Medulla oblongata (tissue), 1 donor: ENCODE data around the gene PLAGL2.
"Not testable (repeated sequence)": the region's sequence is repeated elsewhere in the genome, so short reads cannot be mapped to it uniquely, and the experiment has no call there.

Experiments
- DNase-seq: peaks from one replicate; pipeline ENCODE4 v3.0.0-alpha.2; 2015; ENCODE audit errors: extremely low spot score

PLAGL2 gene, protein sequence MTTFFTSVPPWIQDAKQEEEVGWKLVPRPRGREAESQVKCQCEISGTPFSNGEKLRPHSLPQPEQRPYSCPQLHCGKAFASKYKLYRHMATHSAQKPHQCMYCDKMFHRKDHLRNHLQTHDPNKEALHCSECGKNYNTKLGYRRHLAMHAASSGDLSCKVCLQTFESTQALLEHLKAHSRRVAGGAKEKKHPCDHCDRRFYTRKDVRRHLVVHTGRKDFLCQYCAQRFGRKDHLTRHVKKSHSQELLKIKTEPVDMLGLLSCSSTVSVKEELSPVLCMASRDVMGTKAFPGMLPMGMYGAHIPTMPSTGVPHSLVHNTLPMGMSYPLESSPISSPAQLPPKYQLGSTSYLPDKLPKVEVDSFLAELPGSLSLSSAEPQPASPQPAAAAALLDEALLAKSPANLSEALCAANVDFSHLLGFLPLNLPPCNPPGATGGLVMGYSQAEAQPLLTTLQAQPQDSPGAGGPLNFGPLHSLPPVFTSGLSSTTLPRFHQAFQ

GRCh38 chr20:32207626-32208498, at the start of gene PLAGL2, which contains the start of gene POFUT1:
Gene PLAGL2, minus strand, starts transcription at chr20:32207743. Its CDS starts 5,565 bp downstream, at chr20:32202178.
Gene POFUT1, plus strand, starts transcription at chr20:32207880. Its CDS starts 62 bp downstream, at chr20:32207942.
- peak; percentile 90 for DNase-seq

DNA sequence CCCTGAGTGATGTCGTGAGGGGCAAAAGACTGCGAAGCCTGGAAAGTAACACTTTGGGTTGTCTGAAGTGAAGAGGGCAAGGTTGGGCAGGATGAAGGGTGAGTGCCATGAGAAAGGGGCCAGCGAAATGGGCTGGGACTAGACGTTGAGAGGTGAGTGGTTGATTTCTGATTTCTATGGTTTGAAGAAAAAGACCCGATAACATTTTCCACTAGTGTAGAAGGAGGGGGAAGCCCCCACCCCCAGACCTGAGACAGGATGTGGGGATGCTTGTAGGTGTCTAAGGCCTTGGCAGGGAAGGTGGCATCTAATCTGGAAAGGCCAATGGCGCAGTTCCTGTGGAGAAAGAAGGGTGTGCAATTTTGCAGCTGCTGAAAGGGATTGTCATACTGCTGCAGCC, 44.6 kb upstream of the PLAGL2 start:
- no peak for DNase-seq

- no peak for DNase-seq
These were observed 43.9 kb upstream of the PLAGL2 start for GRCh38 chr20:32251470-32251869.

GRCh38 chr20:32249030-32249738, 41.6 kb upstream of the PLAGL2 start:
- no peak for DNase-seq

- no peak for DNase-seq
These were observed 40.5 kb upstream of the PLAGL2 start for GRCh38 chr20:32248043-32248442.

GRCh38 chr20:32246208-32246607, 38.7 kb upstream of the PLAGL2 start:
- not testable (repeated sequence) for DNase-seq

- no peak for DNase-seq
These were observed 37.4 kb upstream of the PLAGL2 start for GRCh38 chr20:32244959-32245358.

DNA sequence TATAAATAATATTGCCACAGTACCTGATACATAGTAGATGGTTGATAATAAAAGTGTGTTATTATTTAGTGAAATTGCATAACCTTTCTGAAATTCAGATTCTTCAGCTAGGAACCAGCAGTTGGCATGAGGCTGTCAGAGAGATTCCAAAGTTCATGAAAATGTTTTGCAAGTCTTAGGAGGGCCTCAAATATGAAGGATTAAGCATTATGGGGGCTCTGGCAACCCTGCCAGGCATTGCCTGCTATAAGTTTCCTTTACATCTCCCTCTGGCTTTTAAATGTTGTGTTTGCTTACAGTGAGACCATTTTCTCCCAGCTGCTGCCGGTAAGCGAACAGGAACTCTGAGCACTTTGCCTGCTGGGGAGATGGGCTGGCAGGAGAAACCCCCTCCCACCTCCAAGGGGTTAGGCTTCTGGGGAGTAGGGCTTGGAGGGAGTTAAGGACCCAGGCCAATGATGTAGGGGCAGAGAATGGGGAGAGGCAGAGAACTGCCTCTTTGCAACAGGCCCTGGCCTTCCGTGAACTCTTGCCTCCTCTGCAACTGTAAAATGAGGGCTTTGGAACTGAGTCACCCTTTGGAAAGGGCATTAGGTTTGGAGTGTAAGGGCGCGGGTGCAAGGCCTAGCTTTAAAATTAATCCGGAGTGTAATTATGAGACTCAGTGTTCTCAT, 36.7 kb upstream of the PLAGL2 start:
- DNase-seq = no peak

GRCh38 chr20:32241807-32242206, 34.3 kb upstream of the PLAGL2 start:
- DNase-seq = no peak

DNA sequence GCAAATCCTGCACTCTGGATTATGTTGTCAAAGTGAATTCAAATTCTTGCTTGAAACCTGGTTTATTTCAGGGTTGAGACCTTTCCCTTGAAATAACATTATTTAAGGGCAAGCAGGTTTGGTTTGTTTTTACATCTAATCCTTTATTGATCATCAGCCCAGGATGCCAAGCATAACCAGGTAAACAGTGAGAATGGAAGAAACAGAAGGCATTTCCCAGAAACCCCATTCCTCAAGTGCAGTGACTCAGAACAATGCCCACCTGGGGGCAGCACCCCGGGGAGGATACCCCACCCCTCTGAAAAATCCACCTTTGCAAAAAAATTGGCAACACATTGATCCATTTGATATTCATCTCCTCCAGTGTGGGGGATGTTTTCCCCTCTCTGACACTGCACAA, 32.7 kb upstream of the PLAGL2 start:
- DNase-seq = no peak

DNA sequence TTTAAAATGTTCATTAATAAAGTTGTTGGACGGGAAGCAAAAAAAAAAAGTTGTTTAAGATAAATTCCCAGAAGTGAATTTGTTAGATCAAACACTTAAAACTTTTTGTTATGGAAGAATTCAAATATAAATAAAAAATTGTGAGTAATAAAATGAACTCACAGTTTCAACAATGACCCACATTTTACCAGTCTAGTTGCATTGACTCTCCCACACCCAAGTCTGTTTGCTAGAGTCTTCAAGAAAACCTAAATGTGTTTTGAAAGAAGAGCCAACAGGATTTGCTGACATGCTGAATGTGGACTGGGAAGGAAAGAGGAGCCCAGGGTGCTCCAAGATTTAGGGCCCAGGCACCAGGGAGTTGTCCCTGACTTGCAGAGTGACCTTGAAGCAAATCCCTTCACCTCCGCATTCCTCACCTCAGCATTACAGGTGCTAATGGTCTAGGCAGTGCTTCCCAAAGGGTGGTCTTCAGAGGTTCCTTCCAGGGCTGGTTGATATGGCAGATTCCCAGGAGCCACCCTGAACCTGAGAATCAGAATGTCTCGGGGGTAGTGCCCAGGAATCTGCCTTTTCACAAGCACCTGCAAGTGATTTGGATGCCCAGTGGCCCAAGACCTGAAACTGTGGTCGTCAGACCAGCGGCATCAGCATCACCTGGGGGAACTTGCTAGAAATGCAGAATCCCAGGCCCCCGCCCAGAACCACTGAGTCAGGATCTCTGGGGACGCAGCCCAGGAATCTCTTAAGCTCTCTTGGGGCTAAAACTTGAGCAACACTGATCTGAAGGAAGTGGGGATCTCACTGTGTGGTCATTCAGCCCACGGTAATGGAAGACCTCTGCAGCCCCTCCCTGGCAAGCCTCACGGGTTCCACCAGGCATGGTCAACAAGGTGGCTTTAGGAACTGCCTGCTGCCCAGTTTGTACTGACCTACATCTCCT, 31.2 kb upstream of the PLAGL2 start:
- no peak for DNase-seq

DNA sequence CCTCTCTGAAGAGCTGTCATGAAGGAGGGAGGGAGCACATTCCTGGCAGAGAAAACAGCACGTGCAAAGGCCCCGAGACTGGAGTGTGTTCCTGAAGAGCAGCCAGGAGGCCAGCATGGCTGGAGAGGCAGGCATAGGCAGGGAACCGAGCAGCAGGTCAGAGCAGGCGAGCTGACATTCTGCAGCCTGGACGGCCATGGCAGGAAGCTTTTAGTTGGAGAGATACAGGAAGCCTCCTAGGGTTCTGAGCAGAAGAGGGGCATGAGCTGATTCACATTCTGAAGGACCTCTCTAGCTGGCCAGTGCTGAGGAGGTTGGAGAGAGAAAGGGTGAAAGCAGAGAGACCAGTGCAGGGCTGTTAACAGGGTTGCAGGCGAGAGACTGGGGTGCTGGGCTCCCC, 29.9 kb upstream of the PLAGL2 start:
- no peak for DNase-seq

DNA sequence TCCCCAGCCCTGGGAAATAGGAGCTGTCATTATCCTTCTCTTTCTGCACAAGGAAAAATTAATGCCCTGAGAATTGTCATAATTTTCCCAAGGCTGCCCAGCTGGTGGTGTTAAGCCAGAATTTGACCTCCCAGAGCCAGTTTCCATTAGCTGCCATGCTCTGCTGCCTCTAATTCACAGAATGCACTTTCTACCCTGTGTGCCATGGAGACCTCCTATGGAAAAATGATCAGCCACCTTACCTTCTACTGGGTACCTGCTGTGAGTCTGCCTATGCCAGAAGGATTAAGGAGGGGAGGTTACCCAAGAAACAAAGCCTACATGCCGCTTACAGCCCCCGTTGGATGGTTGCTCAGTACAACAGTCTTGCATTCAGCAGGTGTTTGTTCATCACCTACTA, 29.3 kb upstream of the PLAGL2 start:
- no peak for DNase-seq

DNA sequence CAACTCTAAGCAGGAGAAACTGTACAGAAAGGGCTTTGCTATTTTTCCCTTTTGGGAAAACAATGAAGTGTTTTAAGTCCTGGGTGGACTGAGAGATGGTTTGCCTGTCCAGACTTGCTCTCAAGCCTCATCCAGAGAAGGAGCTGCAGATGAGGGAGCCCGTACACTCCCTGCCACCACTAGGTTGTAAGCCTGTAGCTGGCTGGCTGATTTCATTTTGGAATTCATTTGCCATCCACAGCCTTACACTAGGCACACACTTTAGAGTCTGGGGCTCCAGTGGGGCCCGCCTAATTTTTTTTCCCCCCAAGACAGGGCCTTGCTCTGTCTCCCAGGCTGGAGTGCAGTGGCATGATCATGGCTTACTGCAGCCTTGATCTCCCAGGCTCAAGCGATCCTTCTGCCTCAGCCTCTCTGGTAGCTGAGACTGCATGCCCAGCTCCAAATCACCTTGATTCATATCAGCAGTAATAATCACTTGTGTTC, 28.5 kb upstream of the PLAGL2 start:
- DNase-seq = no peak

- no peak for DNase-seq
These were observed 27.9 kb upstream of the PLAGL2 start for GRCh38 chr20:32235331-32236047.

GRCh38 chr20:32234135-32234808, 26.7 kb upstream of the PLAGL2 start:
- no peak for DNase-seq

- DNase-seq = no peak
These were observed 25.7 kb upstream of the PLAGL2 start for GRCh38 chr20:32233286-32233685.

- DNase-seq = no peak
These were observed 24.9 kb upstream of the PLAGL2 start for GRCh38 chr20:32232326-32232886.
